ENCODE results near the gene CDC42EP4. TPM values are rescaled to one million over a fixed set of nuclear protein-coding genes. Genes with fewer than 3 reads are reported as not detected.

The CDC42EP4 gene
- 30.7 and 32.7 TPM in 2 replicates for total RNA-seq (2014; rRNA removed; shearing (Covaris generic))

GRCh38 chr17:73311781-73312641, at the start of gene CDC42EP4:
Gene CDC42EP4, minus strand, starts transcription at chr17:73312001. Its CDS starts 25,501 bp downstream, at chr17:73286500.
- peak within 1 kb of the TSS; percentile 92 for H3K4me3 ChIP-seq (ENCODE audit: insufficient read depth, low read depth, low read length)
- H3K27me3 ChIP-seq (ENCODE audit: control insufficient read depth, insufficient read depth, low read length) = no peaks in the 10 kb centered on the region
- no peaks in the 10 kb centered on the region for H3K36me3 ChIP-seq (replicated peaks; ENCODE audit: control insufficient read depth, insufficient read depth, low read length)
- peak; percentile 98 for DNase-seq

- peak; percentile 89 for DNase-seq
- Histone ChIP-seq H3K4me3 (ENCODE audit: insufficient read depth, low read depth, low read length) (no peak overlapping the region), H3K36me3 (replicated peaks; ENCODE audit: control insufficient read depth, insufficient read depth, low read length) (no peaks in the 10 kb centered on the region), H3K27me3 (ENCODE audit: control insufficient read depth, insufficient read depth, low read length) (no peaks in the 10 kb centered on the region)
Observed at GRCh38 chr17:73360961-73361761, 49.4 kb upstream of the CDC42EP4 start.

GRCh38 chr17:73359987-73360410, 48.2 kb upstream of the CDC42EP4 start:
- H3K36me3 ChIP-seq (replicated peaks; ENCODE audit: control insufficient read depth, insufficient read depth, low read length) = no peaks in the 10 kb centered on the region
- no peak overlapping the region for H3K4me3 ChIP-seq (ENCODE audit: insufficient read depth, low read depth, low read length)
- peak; percentile 93 for DNase-seq
- H3K27me3 ChIP-seq (ENCODE audit: control insufficient read depth, insufficient read depth, low read length) = no peaks in the 10 kb centered on the region

GRCh38 chr17:73359352-73359751, 47.6 kb upstream of the CDC42EP4 start:
- Histone ChIP-seq H3K27me3 (ENCODE audit: control insufficient read depth, insufficient read depth, low read length) (no peaks in the 10 kb centered on the region), H3K4me3 (ENCODE audit: insufficient read depth, low read depth, low read length) (no peak overlapping the region), H3K36me3 (replicated peaks; ENCODE audit: control insufficient read depth, insufficient read depth, low read length) (no peaks in the 10 kb centered on the region)
- DNase-seq = no peak

- H3K4me3 ChIP-seq (ENCODE audit: insufficient read depth, low read depth, low read length) = no peak overlapping the region
- DNase-seq = no peak
- no peaks in the 10 kb centered on the region for H3K27me3 ChIP-seq (ENCODE audit: control insufficient read depth, insufficient read depth, low read length)
- H3K36me3 ChIP-seq (replicated peaks; ENCODE audit: control insufficient read depth, insufficient read depth, low read length) = no peaks in the 10 kb centered on the region
Observed at GRCh38 chr17:73358668-73359067, 46.9 kb upstream of the CDC42EP4 start.

- Histone ChIP-seq H3K36me3 (replicated peaks; ENCODE audit: control insufficient read depth, insufficient read depth, low read length) (no peaks in the 10 kb centered on the region), H3K4me3 (ENCODE audit: insufficient read depth, low read depth, low read length) (no peak overlapping the region), H3K27me3 (ENCODE audit: control insufficient read depth, insufficient read depth, low read length) (no peaks in the 10 kb centered on the region)
- peak; percentile 44 for DNase-seq
Observed at GRCh38 chr17:73357981-73358380, 46.2 kb upstream of the CDC42EP4 start.

GRCh38 chr17:73357318-73357717, 45.5 kb upstream of the CDC42EP4 start:
- Histone ChIP-seq H3K4me3 (ENCODE audit: insufficient read depth, low read depth, low read length) (no peak overlapping the region), H3K36me3 (replicated peaks; ENCODE audit: control insufficient read depth, insufficient read depth, low read length) (no peaks in the 10 kb centered on the region)
- DNase-seq = no peak

GRCh38 chr17:73356561-73357170, 44.9 kb upstream of the CDC42EP4 start:
- H3K36me3 ChIP-seq (replicated peaks; ENCODE audit: control insufficient read depth, insufficient read depth, low read length) = no peaks in the 10 kb centered on the region
- H3K4me3 ChIP-seq (ENCODE audit: insufficient read depth, low read depth, low read length) = no peak overlapping the region
- DNase-seq = no peak
- H3K27me3 ChIP-seq (ENCODE audit: control insufficient read depth, insufficient read depth, low read length) = no peaks in the 10 kb centered on the region

More at GRCh38 chr17:73357318-73357717, 45.5 kb upstream of the CDC42EP4 start:
- H3K27me3 ChIP-seq (ENCODE audit: control insufficient read depth, insufficient read depth, low read length) = no peaks in the 10 kb centered on the region

- no peak for DNase-seq
- Histone ChIP-seq H3K27me3 (ENCODE audit: control insufficient read depth, insufficient read depth, low read length) (no peaks in the 10 kb centered on the region), H3K4me3 (ENCODE audit: insufficient read depth, low read depth, low read length) (no peak overlapping the region), H3K36me3 (replicated peaks; ENCODE audit: control insufficient read depth, insufficient read depth, low read length) (no peaks in the 10 kb centered on the region)
Observed at GRCh38 chr17:73354423-73355284, 42.9 kb upstream of the CDC42EP4 start.

GRCh38 chr17:73352261-73352660, 40.5 kb upstream of the CDC42EP4 start:
- Histone ChIP-seq H3K4me3 (ENCODE audit: insufficient read depth, low read depth, low read length) (no peak overlapping the region), H3K36me3 (replicated peaks; ENCODE audit: control insufficient read depth, insufficient read depth, low read length) (no peaks in the 10 kb centered on the region)

GRCh38 chr17:73351764-73352163, 40.0 kb upstream of the CDC42EP4 start:
- no peaks in the 10 kb centered on the region for H3K27me3 ChIP-seq (ENCODE audit: control insufficient read depth, insufficient read depth, low read length)
- H3K4me3 ChIP-seq (ENCODE audit: insufficient read depth, low read depth, low read length) = no peak overlapping the region
- no peaks in the 10 kb centered on the region for H3K36me3 ChIP-seq (replicated peaks; ENCODE audit: control insufficient read depth, insufficient read depth, low read length)
- DNase-seq = no peak

More at GRCh38 chr17:73352261-73352660, 40.5 kb upstream of the CDC42EP4 start:
- DNase-seq = no peak
- H3K27me3 ChIP-seq (ENCODE audit: control insufficient read depth, insufficient read depth, low read length) = no peaks in the 10 kb centered on the region

GRCh38 chr17:73350864-73351263, 39.1 kb upstream of the CDC42EP4 start:
- Histone ChIP-seq H3K36me3 (replicated peaks; ENCODE audit: control insufficient read depth, insufficient read depth, low read length) (no peaks in the 10 kb centered on the region), H3K4me3 (ENCODE audit: insufficient read depth, low read depth, low read length) (no peak overlapping the region), H3K27me3 (ENCODE audit: control insufficient read depth, insufficient read depth, low read length) (no peaks in the 10 kb centered on the region)
- DNase-seq = no peak

- H3K4me3 ChIP-seq (ENCODE audit: insufficient read depth, low read depth, low read length) = no peak overlapping the region
- DNase-seq = no peak
- no peaks in the 10 kb centered on the region for H3K27me3 ChIP-seq (ENCODE audit: control insufficient read depth, insufficient read depth, low read length)
Observed at GRCh38 chr17:73349647-73350046, 37.8 kb upstream of the CDC42EP4 start.

GRCh38 chr17:73349138-73349537, 37.3 kb upstream of the CDC42EP4 start:
- peak; percentile 65 for DNase-seq
- Histone ChIP-seq H3K27me3 (ENCODE audit: control insufficient read depth, insufficient read depth, low read length) (no peaks in the 10 kb centered on the region), H3K36me3 (replicated peaks; ENCODE audit: control insufficient read depth, insufficient read depth, low read length) (no peaks in the 10 kb centered on the region), H3K4me3 (ENCODE audit: insufficient read depth, low read depth, low read length) (no peak overlapping the region)

More at GRCh38 chr17:73349647-73350046, 37.8 kb upstream of the CDC42EP4 start:
- no peaks in the 10 kb centered on the region for H3K36me3 ChIP-seq (replicated peaks; ENCODE audit: control insufficient read depth, insufficient read depth, low read length)

All from H7 (cell line).